Stimulated activated CD4-positive, alpha-beta T cell treated with anti-CD3 and anti-CD28 coated beads, Interleukin-4, amount 100 ng/mL, for 4 hours (primary cell): ENCODE data around the gene FGFR4.

ENCODE experiments used
- DNase-seq, 2 experiments: peaks; one replicate each; pipeline ENCODE4 v3.0.0-alpha.2; 2020

FGFR4 gene

GRCh38 chr5:177085985-177086653 lies 596 bp upstream of the FGFR4 start:
- DNase-seq = no peak

GRCh38 chr5:177087398-177088005 lies 787 bp downstream of the FGFR4 start:
- no peak for DNase-seq

GRCh38 chr5:177089127-177089526 lies 2.4 kb downstream of the FGFR4 start:
- DNase-seq = no peak

- no peak for DNase-seq
Measured at GRCh38 chr5:177089825-177090641, 3.3 kb downstream of the FGFR4 start.

- DNase-seq = no peak
Measured at GRCh38 chr5:177090813-177091212, 4.1 kb downstream of the FGFR4 start.

- DNase-seq = no peak
Measured at GRCh38 chr5:177091232-177091631, 4.5 kb downstream of the FGFR4 start.

GRCh38 chr5:177092178-177093081 lies 5.7 kb downstream of the FGFR4 start:
- DNase-seq = no peak

GRCh38 chr5:177093082-177093712 lies 6.5 kb downstream of the FGFR4 start:
- DNase-seq = no peak

- DNase-seq = no peak
Measured at GRCh38 chr5:177093803-177094202, 7.1 kb downstream of the FGFR4 start.

GRCh38 chr5:177094224-177095087 lies 7.7 kb downstream of the FGFR4 start:
- no peak for DNase-seq

GRCh38 chr5:177095088-177095669 lies 8.5 kb downstream of the FGFR4 start:
- no peak for DNase-seq

GRCh38 chr5:177096162-177097015 lies 9.7 kb downstream of the FGFR4 start:
- DNase-seq = no peak

GRCh38 chr5:177097016-177097985 lies 10.6 kb downstream of the FGFR4 start:
- no peak for DNase-seq

- no peak for DNase-seq
Measured at GRCh38 chr5:177098120-177098469, 11.4 kb downstream of the FGFR4 start.

GRCh38 chr5:177098470-177099141 lies 11.9 kb downstream of the FGFR4 start:
- DNase-seq = no peak

- no peak for DNase-seq
Measured at GRCh38 chr5:177099422-177100093, 12.8 kb downstream of the FGFR4 start.

- no peak for DNase-seq
Measured at GRCh38 chr5:177100714-177101121, 14.0 kb downstream of the FGFR4 start.
